Nephron progenitor cell (in vitro differentiated cells): ENCODE measurements around the gene P2RX4.
A peak's percentile ranks its signal among the peaks of the same experiment; 100 is the strongest.

Source experiments
- DNase-seq: peaks from one replicate; pipeline ENCODE4 v3.0.0; 2021
- H3K27ac Mint-ChIP-seq: 2 replicates; pipeline ENCODE4 v1.8.0; 2021; ENCODE audit warnings: mild to moderate bottlenecking, moderate library complexity, mixed read lengths
- H3K27me3 Mint-ChIP-seq: 2 replicates; pipeline ENCODE4 v1.8.0; 2021; ENCODE audit warnings: mild to moderate bottlenecking, low read depth, mixed read lengths; ENCODE audit not compliant: poor library complexity
- H3K36me3 Mint-ChIP-seq: 2 replicates; pipeline ENCODE4 v1.8.0; 2021; ENCODE audit warnings: low read depth, mixed read lengths
- H3K4me1 Mint-ChIP-seq: 2 replicates; pipeline ENCODE4 v1.8.0; 2021; ENCODE audit warnings: mixed read lengths
- H3K4me3 Mint-ChIP-seq: 2 replicates; pipeline ENCODE4 v1.8.0; 2021; ENCODE audit warnings: mild to moderate bottlenecking, moderate library complexity, mixed read lengths
- H3K9me3 Mint-ChIP-seq: 2 replicates; pipeline ENCODE4 v1.8.0; 2021; ENCODE audit warnings: mild to moderate bottlenecking, moderate library complexity, mixed read lengths
- TF ChIP-seq, protein P1 (sequence below): fragments of 200-600 bp; sonication (generic); IDR thresholded peaks from 2 replicates; pipeline ENCODE4 v1.5.0; 2021; ENCODE audit warnings: antibody characterized with exemption

The P2RX4 gene

DNA sequence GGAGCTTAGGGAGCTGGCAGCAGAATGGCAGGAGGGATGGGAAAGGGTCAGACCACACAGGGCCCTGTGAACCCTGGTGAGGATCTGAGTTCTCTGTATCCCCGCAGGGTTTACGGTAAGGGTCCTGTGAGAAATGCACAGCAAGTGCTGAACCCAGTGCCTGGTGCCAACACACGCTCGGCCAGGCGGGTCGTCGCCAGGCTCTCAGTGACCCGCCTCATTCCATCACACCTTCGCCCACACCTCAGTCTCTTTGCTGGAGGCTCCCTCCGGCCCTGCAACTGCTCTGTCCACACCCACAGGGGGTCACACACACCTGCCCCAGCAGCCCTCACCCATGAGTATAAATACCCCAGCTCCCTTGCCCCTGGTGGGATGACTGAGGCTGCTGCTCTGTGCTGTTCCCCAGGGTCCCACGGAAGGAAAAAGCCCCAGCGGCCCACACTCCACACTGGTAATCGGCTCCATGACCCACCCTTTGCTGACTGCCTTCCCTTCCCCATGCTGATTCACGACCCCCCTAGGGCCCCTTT, 63.5 kb downstream of the P2RX4 start:
- no peak for DNase-seq
- TF ChIP-seq, protein P1, sequence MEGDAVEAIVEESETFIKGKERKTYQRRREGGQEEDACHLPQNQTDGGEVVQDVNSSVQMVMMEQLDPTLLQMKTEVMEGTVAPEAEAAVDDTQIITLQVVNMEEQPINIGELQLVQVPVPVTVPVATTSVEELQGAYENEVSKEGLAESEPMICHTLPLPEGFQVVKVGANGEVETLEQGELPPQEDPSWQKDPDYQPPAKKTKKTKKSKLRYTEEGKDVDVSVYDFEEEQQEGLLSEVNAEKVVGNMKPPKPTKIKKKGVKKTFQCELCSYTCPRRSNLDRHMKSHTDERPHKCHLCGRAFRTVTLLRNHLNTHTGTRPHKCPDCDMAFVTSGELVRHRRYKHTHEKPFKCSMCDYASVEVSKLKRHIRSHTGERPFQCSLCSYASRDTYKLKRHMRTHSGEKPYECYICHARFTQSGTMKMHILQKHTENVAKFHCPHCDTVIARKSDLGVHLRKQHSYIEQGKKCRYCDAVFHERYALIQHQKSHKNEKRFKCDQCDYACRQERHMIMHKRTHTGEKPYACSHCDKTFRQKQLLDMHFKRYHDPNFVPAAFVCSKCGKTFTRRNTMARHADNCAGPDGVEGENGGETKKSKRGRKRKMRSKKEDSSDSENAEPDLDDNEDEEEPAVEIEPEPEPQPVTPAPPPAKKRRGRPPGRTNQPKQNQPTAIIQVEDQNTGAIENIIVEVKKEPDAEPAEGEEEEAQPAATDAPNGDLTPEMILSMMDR = no peak
- Mint-ChIP-seq H3K36me3 (peaks cover 63% of the 10 kb centered on the region), H3K4me1 (no peaks in the 10 kb centered on the region), H3K27me3 (peaks cover 3% of the 10 kb centered on the region), H3K4me3 (no peak overlapping the region), H3K9me3 (no peaks in the 10 kb centered on the region), H3K27ac (peak overlapping the region; percentile 14)

DNA sequence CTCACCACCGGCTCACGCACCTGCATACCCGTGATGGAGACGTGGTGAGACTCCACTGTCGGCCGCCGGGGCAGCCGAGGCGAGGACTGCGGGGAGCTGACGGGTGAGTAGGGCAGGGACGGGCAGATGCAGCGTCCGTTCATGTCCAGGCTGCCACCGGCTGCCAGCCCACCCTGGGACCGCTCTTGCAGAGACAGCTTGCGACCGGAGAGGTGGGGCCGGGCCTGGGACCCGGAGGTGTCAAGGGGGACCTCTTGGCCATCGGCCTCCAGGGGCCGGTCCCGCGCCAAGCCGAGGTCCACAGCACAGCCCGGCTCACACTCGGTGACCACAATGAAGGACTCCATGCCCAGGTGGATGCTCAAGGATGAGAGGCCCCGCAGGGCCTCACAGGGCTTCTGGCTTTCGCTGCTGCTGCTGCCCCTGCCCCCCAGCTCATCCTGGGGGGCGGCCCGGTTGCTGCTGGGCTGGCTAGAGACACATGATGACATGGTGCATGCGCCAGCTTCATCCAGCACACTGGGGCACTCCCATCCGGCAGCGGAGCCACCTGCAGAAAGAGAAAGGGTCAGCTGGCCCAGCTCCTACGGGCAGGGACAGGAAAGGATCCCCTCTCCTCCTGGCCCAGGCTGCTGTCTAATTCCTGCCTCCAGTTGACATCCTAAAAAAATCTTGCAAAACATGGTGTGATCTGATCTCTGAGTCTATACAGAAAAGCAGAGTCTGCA, 64.3 kb downstream of the P2RX4 start:
- no peak overlapping the region for H3K4me3 Mint-ChIP-seq
- H3K36me3 Mint-ChIP-seq = peaks cover 63% of the 10 kb centered on the region
- no peaks in the 10 kb centered on the region for H3K9me3 Mint-ChIP-seq
- no peak for DNase-seq
- peaks cover 3% of the 10 kb centered on the region for H3K27me3 Mint-ChIP-seq
- H3K27ac Mint-ChIP-seq = no peak overlapping the region
- TF ChIP-seq, protein P1 = no peak
- no peaks in the 10 kb centered on the region for H3K4me1 Mint-ChIP-seq

DNA sequence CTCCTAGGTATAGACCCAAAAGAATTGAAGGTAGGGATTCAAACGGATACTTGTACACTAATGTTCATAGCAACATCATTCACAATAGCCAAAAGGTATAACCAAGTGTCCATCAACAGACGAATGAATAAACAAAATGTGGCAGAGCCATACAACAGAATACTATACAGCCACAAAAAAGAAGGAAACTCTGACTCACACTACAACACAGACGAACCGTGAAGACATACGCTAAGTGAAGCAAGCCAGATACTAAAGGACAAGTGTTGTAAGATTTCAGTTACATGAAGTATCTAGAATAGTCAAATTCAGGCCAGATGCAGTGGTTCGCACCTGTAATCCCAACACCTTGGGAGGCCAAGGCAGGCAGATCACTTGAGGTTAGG, 67.4 kb downstream of the P2RX4 start:
- TF ChIP-seq, protein P1 = no peak
- DNase-seq = no peak
- H3K9me3 Mint-ChIP-seq = no peaks in the 10 kb centered on the region
- H3K4me3 Mint-ChIP-seq = no peak overlapping the region
- H3K36me3 Mint-ChIP-seq = peaks cover 54% of the 10 kb centered on the region
- H3K4me1 Mint-ChIP-seq = no peaks in the 10 kb centered on the region
- peaks cover 3% of the 10 kb centered on the region for H3K27me3 Mint-ChIP-seq
- no peak overlapping the region for H3K27ac Mint-ChIP-seq

DNA sequence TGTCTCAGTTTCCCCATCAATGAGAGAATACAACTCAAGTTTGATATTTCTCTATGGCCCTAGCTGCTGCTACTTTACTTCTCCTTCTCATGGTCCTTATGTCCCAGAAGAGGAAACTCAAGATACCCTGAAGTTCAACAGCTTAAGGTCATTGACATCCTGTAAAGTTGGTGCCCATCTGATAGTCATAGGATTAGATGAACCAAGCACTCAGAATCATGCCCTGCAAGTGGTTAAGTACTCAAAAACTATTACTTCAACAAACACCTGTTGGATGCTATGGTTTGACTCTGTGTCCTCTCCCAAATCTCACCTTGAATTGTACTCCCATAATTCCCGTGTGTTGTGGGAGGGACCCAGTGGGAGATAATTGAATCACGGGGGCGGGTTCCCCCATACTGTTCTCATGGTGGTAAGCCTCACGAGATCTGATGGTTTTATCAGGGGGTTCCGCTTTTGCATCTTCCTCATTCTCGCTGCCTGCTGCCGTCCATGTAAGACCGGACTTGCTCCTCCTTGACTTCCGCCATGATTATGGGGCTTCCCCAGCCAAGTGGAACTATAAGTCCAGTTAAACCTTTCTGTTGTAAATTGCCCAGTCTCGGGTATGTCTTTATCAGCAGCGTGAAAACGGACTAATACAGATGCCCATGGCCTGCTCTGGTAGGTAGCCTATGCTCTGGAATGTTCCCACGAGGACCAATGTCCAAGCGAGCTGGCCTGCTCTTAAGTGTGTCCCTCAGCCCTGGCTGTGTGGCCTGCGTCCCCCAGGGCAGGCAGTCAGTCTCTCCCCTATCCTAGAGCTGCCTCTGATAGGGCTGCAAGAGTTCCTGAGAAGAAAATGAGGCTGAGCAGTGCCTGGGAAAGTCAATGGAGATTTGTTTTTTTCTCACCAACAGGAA, 68.5 kb downstream of the P2RX4 start:
- H3K27ac Mint-ChIP-seq = no peak overlapping the region
- peaks cover 49% of the 10 kb centered on the region for H3K36me3 Mint-ChIP-seq
- TF ChIP-seq, protein P1 = no peak
- no peaks in the 10 kb centered on the region for H3K9me3 Mint-ChIP-seq
- H3K4me3 Mint-ChIP-seq = no peak overlapping the region
- no peaks in the 10 kb centered on the region for H3K4me1 Mint-ChIP-seq
- no peak for DNase-seq
- no peaks in the 10 kb centered on the region for H3K27me3 Mint-ChIP-seq

DNA sequence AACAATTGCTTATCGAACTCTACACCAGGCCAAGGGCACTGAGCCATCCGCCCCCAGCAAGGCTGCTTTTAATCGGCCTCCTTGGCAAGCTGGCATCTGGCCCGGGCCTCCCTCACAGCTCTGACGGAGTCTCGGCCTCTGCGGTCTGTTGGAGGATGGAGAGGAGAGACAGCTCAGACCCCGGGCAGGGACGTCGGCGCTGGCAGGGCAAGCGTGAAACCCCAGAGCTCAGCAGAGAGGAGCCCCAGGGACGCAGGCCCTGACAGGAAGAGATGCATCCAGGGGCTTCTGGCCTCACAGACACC, 69.1 kb downstream of the P2RX4 start:
- H3K4me3 Mint-ChIP-seq = no peak overlapping the region
- TF ChIP-seq, protein P1 = no peak
- no peak overlapping the region for H3K27ac Mint-ChIP-seq
- no peaks in the 10 kb centered on the region for H3K4me1 Mint-ChIP-seq
- no peaks in the 10 kb centered on the region for H3K9me3 Mint-ChIP-seq
- peaks cover 44% of the 10 kb centered on the region for H3K36me3 Mint-ChIP-seq
- no peaks in the 10 kb centered on the region for H3K27me3 Mint-ChIP-seq
- no peak for DNase-seq
